Activated CD4-positive, alpha-beta T cell treated with anti-CD3 and anti-CD28 coated beads, Interleukin-2, Interleukin-6, amounts not matched to agents 100 ng/mL and 50 ng/mL, durations not matched to agents 16 hours and 8 hours (primary cell): Measurements from ENCODE around the gene FRMD1.

Experiments used
- DNase-seq: peaks from one replicate; pipeline ENCODE4 v3.0.0-alpha.2; 2020

FRMD1 gene

GRCh38 chr6:168021581-168021980 lies 57.4 kb downstream of the FRMD1 start:
- DNase-seq: no peak

- no peak for DNase-seq
Observed at GRCh38 chr6:168020242-168020641, 58.8 kb downstream of the FRMD1 start.

- no peak for DNase-seq
Observed at GRCh38 chr6:168018664-168019063, 60.3 kb downstream of the FRMD1 start.

DNA sequence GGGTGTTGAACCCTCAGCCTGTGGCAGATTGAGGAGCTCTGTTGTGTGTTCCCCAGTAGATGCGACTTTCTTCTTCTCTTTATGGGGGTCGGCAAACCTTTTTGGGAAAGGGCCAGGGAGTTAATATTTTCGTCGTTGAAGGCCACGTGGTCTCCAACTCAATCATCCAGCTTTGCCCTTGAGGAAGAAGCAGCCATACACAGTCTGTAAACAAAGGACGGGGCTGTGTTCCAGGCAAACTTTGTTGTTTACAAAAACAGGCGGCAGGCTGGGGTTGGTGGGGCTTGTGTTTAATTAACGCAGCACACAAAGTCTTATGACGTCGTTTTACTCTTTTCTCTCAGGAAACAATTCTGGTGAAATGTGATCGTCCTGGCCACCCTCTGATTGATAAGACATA lies 61.4 kb downstream of the FRMD1 start:
- DNase-seq: no peak

- no peak for DNase-seq
Observed at GRCh38 chr6:168016721-168017525, 62.1 kb downstream of the FRMD1 start.

DNA sequence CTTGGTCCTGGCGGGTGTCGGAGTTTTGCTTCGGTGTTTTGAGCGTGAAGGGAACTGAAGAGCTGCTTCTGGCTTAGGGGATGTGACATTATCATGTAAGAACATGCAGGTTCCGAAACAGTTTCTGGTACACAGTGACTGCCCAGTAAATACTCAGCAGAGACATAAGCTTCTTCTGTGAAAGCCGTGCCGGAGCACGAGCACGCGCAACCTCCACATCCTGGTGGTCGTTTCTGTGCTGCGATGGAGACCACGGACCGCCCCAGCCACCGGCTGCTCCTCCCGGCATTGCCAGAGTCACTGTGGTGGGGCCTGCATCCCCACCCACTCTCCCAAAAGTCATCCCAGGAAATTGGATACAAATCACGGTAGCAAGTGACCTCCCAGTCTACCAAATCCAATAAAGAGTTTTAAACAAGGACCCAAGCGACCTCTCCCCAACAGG lies 62.8 kb downstream of the FRMD1 start:
- DNase-seq: no peak

DNA sequence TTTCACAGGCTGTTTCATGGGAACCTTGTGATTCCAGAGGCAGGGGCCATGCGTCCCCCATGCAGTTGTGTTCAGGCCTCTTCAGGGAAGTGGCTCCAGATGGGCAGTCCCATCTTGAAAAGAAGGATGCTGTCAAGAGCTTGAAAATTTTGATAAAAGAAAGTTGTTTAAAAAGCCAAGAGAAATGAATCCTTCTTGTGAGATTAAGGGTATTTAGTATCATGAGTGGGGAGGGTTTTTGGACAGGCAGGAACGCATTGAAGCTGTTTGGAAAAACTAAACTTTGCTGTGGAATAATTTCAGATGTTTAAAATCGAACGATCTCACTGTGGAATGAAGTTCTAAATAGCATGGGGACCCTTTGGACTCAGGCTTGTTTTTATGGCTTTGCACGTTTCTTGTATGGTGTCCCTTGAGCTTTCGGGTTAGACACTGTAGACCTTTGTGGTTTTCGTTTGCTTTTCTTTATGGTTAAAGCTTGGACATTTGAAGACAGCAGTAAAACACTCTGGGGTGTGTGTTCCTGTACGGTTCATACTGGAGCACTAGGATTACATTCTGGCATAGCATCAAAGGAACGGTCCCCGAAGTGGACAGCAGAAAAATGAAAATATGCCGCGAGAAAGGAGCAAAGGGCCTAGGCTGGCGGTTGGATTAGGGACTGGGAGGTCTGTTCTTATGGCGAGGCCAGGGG lies 63.4 kb downstream of the FRMD1 start:
- no peak for DNase-seq

DNA sequence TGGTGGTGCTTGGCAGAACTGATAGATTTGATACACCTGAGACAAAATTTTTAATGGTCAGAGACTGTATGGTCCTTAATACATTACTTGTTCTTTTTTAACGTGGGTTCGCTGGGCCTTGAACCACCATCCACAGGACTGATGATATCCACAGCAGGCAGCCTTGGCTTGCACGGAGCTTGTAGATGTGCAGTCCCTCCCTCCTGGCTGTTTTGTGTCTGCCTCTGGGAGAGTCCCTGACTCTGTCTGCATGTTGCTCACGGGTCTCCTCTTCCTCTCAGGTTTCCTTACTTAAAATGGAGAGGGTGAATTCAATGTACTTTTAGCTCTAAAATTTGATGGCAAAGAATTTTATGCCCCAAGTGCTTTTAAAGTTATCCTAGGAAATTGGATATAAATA lies 64.0 kb downstream of the FRMD1 start:
- no peak for DNase-seq

DNA sequence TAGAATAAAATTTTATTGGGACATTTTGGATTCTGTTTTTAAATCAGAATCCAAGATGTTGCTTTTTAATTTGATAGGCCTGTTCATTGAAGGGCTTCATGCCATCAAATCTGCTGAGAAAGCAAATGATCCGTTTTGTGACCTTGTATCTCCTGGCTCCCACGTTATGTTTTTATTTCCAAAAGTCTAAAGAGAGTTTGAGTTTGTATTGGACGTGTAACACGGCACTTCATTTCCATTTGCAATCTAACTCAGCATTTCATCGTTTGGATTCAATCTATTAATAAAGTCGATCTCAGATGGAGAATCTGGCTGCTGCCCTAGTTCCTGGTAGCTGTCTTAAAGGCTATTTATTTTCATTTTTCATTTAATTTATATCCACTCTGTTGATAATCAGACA lies 64.6 kb downstream of the FRMD1 start:
- DNase-seq: no peak

DNA sequence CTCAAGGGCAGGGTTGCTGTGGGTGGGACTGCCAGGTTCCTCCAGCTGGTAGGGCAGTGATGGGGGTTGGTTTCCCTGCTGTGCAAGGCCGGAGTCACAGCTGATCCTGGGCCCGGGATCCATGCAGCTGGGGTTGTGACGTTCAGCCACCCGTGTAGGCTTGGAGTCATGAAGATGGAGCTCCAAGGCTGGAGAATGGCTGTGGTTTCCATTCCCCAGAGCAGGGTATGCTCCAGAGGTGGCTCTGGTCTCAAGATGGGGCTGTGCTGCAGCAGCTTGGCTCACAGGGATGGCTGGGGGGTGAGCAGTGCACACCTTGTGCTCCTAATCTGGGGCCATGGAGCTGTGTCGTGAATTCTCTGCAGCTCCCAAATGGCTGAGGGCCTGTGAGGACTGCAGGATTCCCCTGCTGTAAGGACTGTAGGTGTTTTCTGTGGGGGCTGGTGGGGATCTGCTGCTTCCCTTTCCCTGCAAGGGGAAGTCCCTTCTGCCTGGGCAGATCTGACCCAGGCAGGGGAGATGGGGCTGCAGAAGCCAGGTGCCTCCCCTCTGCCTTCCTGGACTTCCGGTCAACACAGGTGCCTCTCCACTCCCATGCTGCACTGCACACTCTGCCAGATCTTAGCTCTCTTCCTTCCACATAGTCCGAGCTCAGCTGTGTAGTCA lies 65.6 kb downstream of the FRMD1 start:
- DNase-seq: no peak

DNA sequence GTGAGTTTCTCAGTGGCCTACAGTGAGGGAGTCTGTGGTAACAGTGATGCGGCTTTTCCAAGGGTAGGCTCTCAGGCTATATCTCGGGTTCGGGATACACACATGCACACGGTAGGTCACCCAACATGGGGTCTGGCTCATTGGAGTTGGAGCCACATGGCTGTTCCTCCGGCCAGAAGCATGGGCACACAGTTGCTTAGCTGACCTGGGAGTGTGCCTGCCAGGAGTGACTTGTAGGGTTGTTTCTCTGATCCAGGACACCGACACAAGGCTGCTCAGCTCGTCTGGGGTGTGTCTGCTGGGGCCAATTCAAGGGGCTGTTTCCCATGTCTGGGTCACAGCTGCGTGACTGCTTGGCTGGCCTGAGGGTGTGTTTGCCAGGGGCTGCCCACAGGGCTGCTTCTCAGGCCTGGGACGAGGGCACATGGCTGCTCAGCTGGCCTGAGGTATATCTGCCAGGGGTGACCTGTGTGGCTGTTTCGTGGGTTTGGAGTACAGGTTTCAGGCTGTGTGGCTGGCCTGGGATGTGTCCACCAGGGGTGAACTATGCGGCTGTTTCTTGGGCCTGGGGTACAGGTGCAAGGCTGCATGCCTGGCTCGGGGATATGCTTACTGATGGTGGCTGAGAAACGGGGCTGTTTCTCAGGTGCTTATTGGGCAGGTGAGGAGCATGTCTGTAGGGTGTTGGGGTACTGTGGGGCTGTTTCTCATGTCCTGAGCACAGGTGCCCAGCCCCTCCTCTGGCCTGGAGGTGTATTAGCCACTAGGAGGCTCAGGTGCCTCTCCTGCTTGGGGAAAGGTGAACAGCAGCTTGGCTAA lies 66.4 kb downstream of the FRMD1 start:
- no peak for DNase-seq

GRCh38 chr6:168011291-168011690 lies 67.7 kb downstream of the FRMD1 start:
- no peak for DNase-seq

GRCh38 chr6:168009331-168009730 lies 69.7 kb downstream of the FRMD1 start:
- no peak for DNase-seq

DNA sequence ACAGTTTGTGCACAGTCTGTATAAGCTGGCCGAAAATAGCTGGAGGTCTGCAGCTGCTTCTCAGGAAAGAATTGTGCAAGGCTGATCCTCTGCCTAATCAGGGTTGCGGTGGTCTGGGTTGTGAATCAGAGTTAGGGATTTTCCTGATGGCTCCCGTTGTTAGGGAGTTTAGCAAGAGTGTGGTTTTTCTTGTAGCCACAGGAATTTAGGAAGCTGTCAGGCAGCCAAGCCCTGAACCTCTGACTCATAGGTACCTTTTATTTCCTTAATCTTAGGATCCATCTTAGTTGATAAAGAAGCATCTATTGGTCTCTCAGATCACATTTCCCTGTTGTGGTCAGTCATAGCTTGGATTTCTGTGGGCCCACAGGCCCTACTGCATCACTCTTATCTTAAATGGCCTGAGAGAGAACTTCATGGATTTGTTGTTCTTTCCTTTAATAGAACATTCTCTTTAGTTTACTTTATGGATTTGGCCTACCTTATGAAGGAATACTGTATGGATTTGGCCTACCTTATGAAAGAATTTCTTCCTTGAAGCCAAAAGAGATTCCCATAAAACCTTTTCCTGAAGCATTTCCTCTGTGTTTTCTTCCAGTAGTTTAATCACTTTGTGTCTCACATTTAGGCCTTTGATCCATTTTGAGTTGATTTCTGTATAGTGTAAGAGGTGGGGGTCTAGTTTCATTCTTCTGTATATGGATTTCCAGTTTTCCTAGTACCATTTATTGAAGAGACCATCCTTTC lies 71.2 kb downstream of the FRMD1 start:
- no peak for DNase-seq

- no peak for DNase-seq
Observed at GRCh38 chr6:168005796-168006195, 73.2 kb downstream of the FRMD1 start.

GRCh38 chr6:168004945-168005344 lies 74.1 kb downstream of the FRMD1 start:
- DNase-seq: no peak

GRCh38 chr6:168004023-168004422 lies 75.0 kb downstream of the FRMD1 start:
- DNase-seq: no peak
